ENCODE results near the gene CYP2S1.

DNA sequence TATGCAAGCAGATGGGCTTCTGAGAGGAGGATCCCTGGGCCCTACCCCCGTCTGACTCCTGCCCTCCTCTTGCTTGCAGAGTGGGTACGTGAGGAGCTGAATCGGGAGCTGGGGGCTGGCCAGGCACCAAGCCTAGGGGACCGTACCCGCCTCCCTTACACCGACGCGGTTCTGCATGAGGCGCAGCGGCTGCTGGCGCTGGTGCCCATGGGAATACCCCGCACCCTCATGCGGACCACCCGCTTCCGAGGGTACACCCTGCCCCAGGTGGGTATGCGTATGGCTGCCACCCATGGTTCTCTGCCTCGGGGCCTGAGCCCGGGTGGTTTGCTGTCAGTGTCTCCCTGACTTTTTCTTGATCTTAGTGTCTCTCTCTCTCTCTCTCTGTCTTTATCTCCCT, 10.4 kb downstream of the CYP2S1 start:
- TF ChIP-seq, protein P1, sequence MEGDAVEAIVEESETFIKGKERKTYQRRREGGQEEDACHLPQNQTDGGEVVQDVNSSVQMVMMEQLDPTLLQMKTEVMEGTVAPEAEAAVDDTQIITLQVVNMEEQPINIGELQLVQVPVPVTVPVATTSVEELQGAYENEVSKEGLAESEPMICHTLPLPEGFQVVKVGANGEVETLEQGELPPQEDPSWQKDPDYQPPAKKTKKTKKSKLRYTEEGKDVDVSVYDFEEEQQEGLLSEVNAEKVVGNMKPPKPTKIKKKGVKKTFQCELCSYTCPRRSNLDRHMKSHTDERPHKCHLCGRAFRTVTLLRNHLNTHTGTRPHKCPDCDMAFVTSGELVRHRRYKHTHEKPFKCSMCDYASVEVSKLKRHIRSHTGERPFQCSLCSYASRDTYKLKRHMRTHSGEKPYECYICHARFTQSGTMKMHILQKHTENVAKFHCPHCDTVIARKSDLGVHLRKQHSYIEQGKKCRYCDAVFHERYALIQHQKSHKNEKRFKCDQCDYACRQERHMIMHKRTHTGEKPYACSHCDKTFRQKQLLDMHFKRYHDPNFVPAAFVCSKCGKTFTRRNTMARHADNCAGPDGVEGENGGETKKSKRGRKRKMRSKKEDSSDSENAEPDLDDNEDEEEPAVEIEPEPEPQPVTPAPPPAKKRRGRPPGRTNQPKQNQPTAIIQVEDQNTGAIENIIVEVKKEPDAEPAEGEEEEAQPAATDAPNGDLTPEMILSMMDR (IDR thresholded peaks at IDR 0.05): no peak
- TF ChIP-seq POLR2A (IDR thresholded peaks at IDR 0.05): no peak
